Measurements from ENCODE around the gene ARHGDIA.

Gene ARHGDIA

DNA sequence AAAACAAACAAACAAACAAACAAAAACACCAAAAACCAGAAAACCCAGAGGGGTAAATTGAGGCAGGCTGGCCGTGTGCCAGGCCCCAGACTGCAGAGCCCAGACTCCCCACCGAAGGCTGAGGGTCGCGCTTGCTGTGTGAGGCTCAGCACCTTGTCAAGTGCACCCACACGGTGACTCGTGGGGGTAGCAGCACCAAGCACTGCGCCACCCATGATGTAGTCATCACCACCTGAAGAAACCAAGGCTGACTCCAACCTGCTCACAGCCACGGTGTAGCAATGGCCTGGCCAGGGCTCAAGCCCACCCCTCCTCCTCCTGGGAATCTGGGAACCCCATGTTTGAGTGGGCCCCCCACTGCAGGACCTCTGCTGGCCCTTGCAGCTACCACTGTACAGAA, 50.0 kb downstream of the ARHGDIA start:
- DNase-seq, result no peak

GRCh38 chr17:81819708-81820107, 51.4 kb downstream of the ARHGDIA start:
- no peak for DNase-seq

DNA sequence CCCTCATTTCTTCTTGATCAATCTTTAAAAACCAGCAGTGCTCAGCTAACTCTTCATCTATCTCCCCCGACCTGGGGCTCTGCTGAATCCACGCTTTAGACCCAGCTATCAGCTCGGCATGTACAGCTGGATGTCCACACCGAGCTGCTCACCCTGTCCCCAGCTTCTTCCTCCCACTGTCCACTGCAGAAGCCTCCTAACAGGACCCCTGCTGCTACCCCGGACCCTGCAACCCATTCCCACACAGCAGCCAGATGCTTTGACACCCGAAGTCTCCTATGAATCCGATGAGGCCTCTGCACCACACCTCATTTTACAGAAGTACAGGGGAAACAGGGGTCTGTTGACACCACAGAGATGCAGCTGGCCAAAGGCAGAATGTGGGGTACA, 53.4 kb downstream of the ARHGDIA start:
- DNase-seq, result no peak

Data from 8988T (cell line).